ENCODE data around the gene RPP40. TPM values are rescaled to one million over a fixed set of nuclear protein-coding genes. Genes with fewer than 3 reads are reported as not detected.

Gene RPP40
- 9.2 and 11.8 TPM in 2 replicates for total RNA-seq

GRCh38 chr6:5003604-5004372, at the start of gene RPP40:
RPP40 (minus strand) TSS chr6:5004037; CDS start chr6:5004002, 35 bp downstream.

Other genes starting within 250 kb of the RPP40 start
- gene CDYL, start 227.6 kb downstream of the RPP40 start, total RNA-seq = 49.5 and 51.3 TPM in 2 replicates
- 1.4 and 2.8 TPM in 2 replicates for gene PPP1R3G, start 81.3 kb upstream of the RPP40 start, total RNA-seq

Measured in smooth muscle cell of bladder (primary cell).